IMR-90 (cell line): ENCODE data around the gene VWA7. TPM values are rescaled to one million over a fixed set of nuclear protein-coding genes. Genes with fewer than 3 reads are reported as not detected.

ENCODE experiments used
- ATAC-seq: fragments of 200-7000 bp; cut with Tn5 transposase; 2 replicates; pipeline ENCODE4 v1.9.1; 2020; ENCODE audit warnings: low read depth, mild to moderate bottlenecking, moderate library complexity
- BruUV-seq: library from RNA; stranded (reverse); fragments of 400-500 nt; replicated peaks from 2 replicates; lab custom pipeline; 2021; lab: Mats Ljungman, UMichigan
- CTCF ChIA-PET: fragments of 300-600 bp; formaldehyde crosslinking; extraction: SDS; loops from one replicate; lab custom pipeline; 2021; ENCODE audit warnings: antibody characterized with exemption; lab: Yijun Ruan, JAX
- POLR2A ChIA-PET: fragments of 300-600 bp; sonication (Branson Sonifier 250); formaldehyde crosslinking; loops from one replicate; lab custom pipeline; 2022; ENCODE audit warnings: antibody characterized with exemption; ENCODE audit not compliant: unreplicated experiment; lab: Charles Lee
- DNase-seq: peaks from one replicate; pipeline ENCODE4 v3.0.0; 2013
- H2AFZ ChIP-seq: replicated peaks from 2 replicates; pipeline ENCODE3; 2013; ENCODE audit warnings: low read length, mild to moderate bottlenecking; ENCODE audit not compliant: poor library complexity
- H2AK5ac ChIP-seq: 2 replicates; pipeline ENCODE4 v1.6.1; 2013; ENCODE audit warnings: low read depth, low read length, inconsistent platforms
- H2AK9ac ChIP-seq: replicated peaks from 2 replicates; pipeline ENCODE3; 2013; ENCODE audit warnings: mild to moderate bottlenecking, low read depth, low read length, moderate library complexity; ENCODE audit not compliant: poor library complexity
- H2BK120ac ChIP-seq: 2 replicates; pipeline ENCODE4 v1.6.1; 2013; ENCODE audit warnings: low read depth, low read length, inconsistent platforms
- H2BK15ac ChIP-seq: 3 replicates; pipeline ENCODE4 v1.6.1; 2013; ENCODE audit warnings: low read depth, low read length, inconsistent platforms
- H2BK20ac ChIP-seq: 2 replicates; pipeline ENCODE4 v1.6.1; 2013; ENCODE audit warnings: low read depth, mild to moderate bottlenecking, inconsistent platforms, low read length, moderate library complexity
- H2BK5ac ChIP-seq: 2 replicates; pipeline ENCODE4 v1.6.1; 2013; ENCODE audit warnings: mild to moderate bottlenecking, low read depth, low read length, inconsistent platforms; ENCODE audit not compliant: poor library complexity, severe bottlenecking
- H3K14ac ChIP-seq: replicated peaks from 2 replicates; pipeline ENCODE4 v1.6.1; 2013; ENCODE audit warnings: low read depth, low read length, inconsistent platforms
- H3K18ac ChIP-seq: 2 replicates; pipeline ENCODE4 v1.6.1; 2013; ENCODE audit warnings: low read depth, low read length, control low read depth
- H3K23ac ChIP-seq: 2 replicates; pipeline ENCODE4 v1.6.1; 2013; ENCODE audit warnings: low read depth, low read length, inconsistent platforms
- H3K27ac ChIP-seq: 2 replicates; pipeline ENCODE4 v1.5.1; 2013; ENCODE audit warnings: mild to moderate bottlenecking, control low read depth, low read length; ENCODE audit not compliant: insufficient read depth
- H3K27me3 ChIP-seq: 2 replicates; pipeline ENCODE4 v1.6.1; 2013; ENCODE audit warnings: low read length; ENCODE audit not compliant: control insufficient read depth, insufficient read depth
- H3K36me3 ChIP-seq: 2 replicates; pipeline ENCODE4 v1.6.1; 2013; ENCODE audit warnings: low read length, mixed read lengths; ENCODE audit not compliant: control insufficient read depth, insufficient read depth
- H3K4ac ChIP-seq: 2 replicates; pipeline ENCODE4 v1.6.1; 2013; ENCODE audit warnings: low read depth, low read length, inconsistent platforms
- H3K4me1 ChIP-seq: 2 replicates; pipeline ENCODE4 v1.6.1; 2013; ENCODE audit warnings: low read length, mixed read lengths; ENCODE audit not compliant: control insufficient read depth, insufficient read depth
- H3K4me2 ChIP-seq: 2 replicates; pipeline ENCODE4 v1.6.1; 2013; ENCODE audit warnings: low read depth, mild to moderate bottlenecking, control low read depth, low read length, moderate library complexity
- H3K4me3 ChIP-seq: 2 replicates; pipeline ENCODE4 v1.5.1; 2013; ENCODE audit warnings: low read depth, mild to moderate bottlenecking, control low read depth, low read length, moderate library complexity; ENCODE audit not compliant: insufficient read depth
- H3K56ac ChIP-seq: 2 replicates; pipeline ENCODE4 v1.6.1; 2013; ENCODE audit warnings: low read length, inconsistent platforms; ENCODE audit not compliant: insufficient read depth; ENCODE audit errors: extremely low read depth
- H3K79me1 ChIP-seq, 2 experiments: 2 replicates each; pipeline ENCODE4 v1.6.1; 2013; ENCODE audit warnings: low read length in 2 of 2, inconsistent platforms in 1 of 2, low read depth in 1 of 2
- H3K9ac ChIP-seq: 2 replicates; pipeline ENCODE4 v1.6.1; 2013; ENCODE audit warnings: low read depth, low read length, control low read depth
- H3K9me1 ChIP-seq: 2 replicates; pipeline ENCODE4 v1.6.1; 2013; ENCODE audit warnings: low read length, inconsistent platforms; ENCODE audit not compliant: insufficient read depth
- H3K9me3 ChIP-seq: 2 replicates; pipeline ENCODE4 v1.6.1; 2013; ENCODE audit warnings: low read length; ENCODE audit not compliant: control insufficient read depth, insufficient read depth
- H4K20me1 ChIP-seq: 2 replicates; pipeline ENCODE4 v1.6.1; 2013; ENCODE audit warnings: low read length, inconsistent platforms; ENCODE audit not compliant: insufficient read depth
- H4K5ac ChIP-seq: 2 replicates; pipeline ENCODE4 v1.6.1; 2013; ENCODE audit warnings: mild to moderate bottlenecking, low read depth, low read length, control low read depth
- H4K8ac ChIP-seq, 2 experiments: 2 replicates each; pipeline ENCODE4 v1.6.1; 2013; ENCODE audit warnings: low read depth in 2 of 2, low read length in 2 of 2, control low read depth in 1 of 2, inconsistent platforms in 1 of 2
- H4K91ac ChIP-seq: 2 replicates; pipeline ENCODE4 v1.6.1; 2013; ENCODE audit warnings: low read depth, low read length, inconsistent platforms; ENCODE audit not compliant: insufficient read depth
- BHLHE40 ChIP-seq: fragments of 150-350 bp; IDR thresholded peaks from 2 replicates; pipeline ENCODE4 v1.6.1; 2016; ENCODE audit warnings: mild to moderate bottlenecking, low read depth, low read length
- MAZ ChIP-seq: IDR thresholded peaks from 2 replicates; pipeline ENCODE4 v1.6.1; 2012; ENCODE audit warnings: low read depth, mild to moderate bottlenecking, low read length, improper control_type of control experiment, moderate library complexity, borderline replicate concordance
- WGBS, 2 experiments: methylation state at CpG; one replicate each; pipeline versions ENCODE4 v1.1.5 to v1.1.7; 2013; ENCODE audit warnings: missing lambda C conversion rate in 2 of 2; ENCODE audit not compliant: insufficient read length in 1 of 2; ENCODE audit errors: extremely low coverage in 2 of 2; 5-methylcytosine and 5-hydroxymethylcytosine counted together
- dilution Hi-C: fragments of 300-500 bp; cut with HindIII; formaldehyde crosslinking; loops from one replicate; pipeline ENCODE4 v1.14.3; 2018; ENCODE audit warnings: low sequenced_read_pairs; ENCODE audit not compliant: unreplicated experiment
- in situ Hi-C: fragments of 300-500 bp; cut with MboI; formaldehyde crosslinking; loops from 3 replicates; pipeline ENCODE4 v1.14.3; 2019; ENCODE audit warnings: low sequenced_read_pairs, inconsistent platforms, mixed read lengths
- intact Hi-C: fragments of 100-400 bp; cut with micrococcal nuclease; formaldehyde crosslinking; loops from 2 replicates; pipeline ENCODE4 v1.10.0; 2022
- polyA plus RNA-seq, 3 experiments: library from polyadenylated mRNA; depleted of rRNA; stranded (reverse); fragments of >200 nt; gene quantifications; 2 replicates each; pipeline ENCODE4 v1.2.3, GENCODE V29; 2012; ENCODE audit warnings: low replicate concordance in 1 of 3
- total RNA-seq: library from RNA; depleted of rRNA; stranded (reverse); fragments of >200 nt; gene quantifications from 2 replicates; pipeline ENCODE4 v1.2.3, GENCODE V29; 2012

VWA7 gene
- total and polyA plus RNA-seq, 2 of the 4 experiments (the other 2 are of a cell fraction): under 0.01 to 1.4 TPM

GRCh38 chr6:31763619-31763940, 13.5 kb downstream of the VWA7 start:
- Histone ChIP-seq H4K20me1 (no peaks in the 10 kb centered on the region), H2AFZ (peak overlapping the region; percentile 64), H3K23ac (no peak overlapping the region), H3K27ac (no peak overlapping the region), H3K14ac (peak overlapping the region; percentile 74), H2BK20ac (no peak overlapping the region), H3K9me3 (no peaks in the 10 kb centered on the region), H2AK5ac (peak overlapping the region; percentile 65), H3K9me1 (peaks cover 10% of the 10 kb centered on the region), H3K9ac (no peak overlapping the region), H2BK120ac (0 out of 2 replicates have a peak overlapping the region, but pooled peaks have one; percentile 14), H4K91ac (no peak overlapping the region; the same call in 1 of the 2 replicates), H3K36me3 (peaks cover 5% of the 10 kb centered on the region; the same call in 1 of the 2 replicates), H2BK15ac (no peak overlapping the region), H3K56ac (no peak overlapping the region; the same call in 1 of the 2 replicates), H2AK9ac (peak overlapping the region; percentile 71), H3K27me3 (no peaks in the 10 kb centered on the region), H3K18ac (no peak overlapping the region), H3K4me1 (peaks cover 4% of the 10 kb centered on the region), H4K5ac (no peak overlapping the region), H3K4me2 (no peak overlapping the region), H3K4ac (peak overlapping the region; percentile 66), H3K4me3 (no peak overlapping the region), H3K79me1 (no peaks in the 10 kb centered on the region), H4K8ac (peak overlapping the region in 1 of 2 experiments; percentile 65; a peak in 1 of 4 replicates), H2BK5ac (peak overlapping the region; percentile 5)
- ChIA-PET CTCF (interaction anchor here (0.6 kb wide), 1 partner anchor 28 kb away, joined by 3 read pairs; no protein-coding TSS in a partner anchor), POLR2A (no interaction called here)
- dilution Hi-C loops (no loop called here), in situ Hi-C loops (no loop called here), intact Hi-C loops (no loop called here)
- peak; percentile 70; the same call in 1 of the 2 replicates for TF ChIP-seq BHLHE40
- TF ChIP-seq MAZ: no peak
- WGBS, 2 experiments: 0% methylated on average over 1 of the region's 1 CpG; no CpG with 5 or more reads in 1 of the 2 experiments
- peak; percentile 21 for DNase-seq
- BruUV-seq: no TSS peak
- peak; percentile 88 for ATAC-seq
